HT1080 (cell line): ENCODE measurements around the gene NEDD9. TPM values are rescaled to one million over a fixed set of nuclear protein-coding genes. Genes with fewer than 3 reads are reported as not detected.

ENCODE experiments used
- DNase-seq: peaks from one replicate; pipeline ENCODE4 v3.0.0-alpha.2; 2015; ENCODE audit warnings: low read depth
- total RNA-seq: library from RNA; depleted of rRNA; stranded (reverse); fragments of >200 nt; shearing (Covaris generic); gene quantifications from 2 replicates; pipeline ENCODE4 v1.2.3, GENCODE V29; 2014

Gene NEDD9
- total RNA-seq, 1 experiment from 2014 or later: 0.39 TPM

- no peak for DNase-seq
Observed at GRCh38 chr6:11235062-11235461, 2.6 kb upstream of the NEDD9 start.

GRCh38 chr6:11233673-11234573 is 1.5 kb upstream of the NEDD9 start:
- no peak for DNase-seq

GRCh38 chr6:11232770-11233626 is 530 bp upstream of the NEDD9 start:
- DNase-seq: no peak

- no peak for DNase-seq
Observed at GRCh38 chr6:11231564-11232192, 790 bp downstream of the NEDD9 start.

GRCh38 chr6:11231108-11231463 is 1.4 kb downstream of the NEDD9 start:
- no peak for DNase-seq

- no peak for DNase-seq
Observed at GRCh38 chr6:11230158-11231107, 2.0 kb downstream of the NEDD9 start.

GRCh38 chr6:11229655-11230046 is 2.8 kb downstream of the NEDD9 start:
- DNase-seq: no peak

GRCh38 chr6:11228935-11229654 is 3.4 kb downstream of the NEDD9 start:
- no peak for DNase-seq

- no peak for DNase-seq
Observed at GRCh38 chr6:11227698-11228097, 4.8 kb downstream of the NEDD9 start.

GRCh38 chr6:11226005-11226404 is 6.5 kb downstream of the NEDD9 start:
- DNase-seq: no peak

- no peak for DNase-seq
Observed at GRCh38 chr6:11224966-11225463, 7.5 kb downstream of the NEDD9 start.

GRCh38 chr6:11224252-11224965 is 8.1 kb downstream of the NEDD9 start:
- no peak for DNase-seq

GRCh38 chr6:11223286-11223864 is 9.1 kb downstream of the NEDD9 start:
- no peak for DNase-seq

GRCh38 chr6:11222385-11223277 is 9.8 kb downstream of the NEDD9 start:
- DNase-seq: no peak

- DNase-seq: no peak
Observed at GRCh38 chr6:11221623-11222384, 10.7 kb downstream of the NEDD9 start.

- no peak for DNase-seq
Observed at GRCh38 chr6:11219400-11219834, 13.1 kb downstream of the NEDD9 start.
